ENCODE measurements around the gene TMOD1. TPM values are rescaled to one million over a fixed set of nuclear protein-coding genes. Genes with fewer than 3 reads are reported as not detected.

Gene TMOD1
- total RNA-seq, 2 experiments from 2014 or later, result not detected

DNA sequence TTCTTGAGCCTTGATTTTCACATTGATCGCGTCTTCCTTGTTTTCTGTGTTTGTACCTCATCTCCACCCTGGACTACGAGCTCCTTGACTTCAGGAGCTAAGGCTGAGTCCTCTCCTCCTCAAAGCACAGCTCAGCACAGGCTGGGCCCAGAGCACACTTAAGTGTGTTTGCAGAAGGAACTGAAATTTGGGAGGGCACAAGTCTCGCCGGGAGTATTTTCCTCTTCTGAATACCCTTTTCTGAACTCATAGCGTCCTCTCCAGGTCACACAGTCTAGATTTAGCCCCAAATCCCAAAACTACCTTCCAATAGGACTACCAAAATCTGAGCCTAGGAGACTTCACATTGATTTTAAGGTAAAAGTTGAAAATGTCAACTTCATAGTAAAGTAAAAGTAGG is 90.1 kb downstream of the TMOD1 start:
- H3K27ac ChIP-seq (ENCODE audit: low read depth, low read length, poor library complexity, severe bottlenecking), result no peak overlapping the region
- no peaks in the 10 kb centered on the region for H3K9me3 ChIP-seq (ENCODE audit: low read length)
- DNase-seq (ENCODE audit: low spot score), result no peak
- H3K79me2 ChIP-seq (ENCODE audit: insufficient read depth, low read depth, low read length), result no peaks in the 10 kb centered on the region
- H2AFZ ChIP-seq (ENCODE audit: low read length), result no peak overlapping the region
- ChIA-PET POLR2A (no interaction called here), CTCF (ENCODE audit: unreplicated experiment) (no interaction called here)
- H3K4me2 ChIP-seq (ENCODE audit: low read length), result no peak overlapping the region
- H4K20me1 ChIP-seq (ENCODE audit: insufficient read depth, low read length), result no peaks in the 10 kb centered on the region
- TF ChIP-seq, protein P1, sequence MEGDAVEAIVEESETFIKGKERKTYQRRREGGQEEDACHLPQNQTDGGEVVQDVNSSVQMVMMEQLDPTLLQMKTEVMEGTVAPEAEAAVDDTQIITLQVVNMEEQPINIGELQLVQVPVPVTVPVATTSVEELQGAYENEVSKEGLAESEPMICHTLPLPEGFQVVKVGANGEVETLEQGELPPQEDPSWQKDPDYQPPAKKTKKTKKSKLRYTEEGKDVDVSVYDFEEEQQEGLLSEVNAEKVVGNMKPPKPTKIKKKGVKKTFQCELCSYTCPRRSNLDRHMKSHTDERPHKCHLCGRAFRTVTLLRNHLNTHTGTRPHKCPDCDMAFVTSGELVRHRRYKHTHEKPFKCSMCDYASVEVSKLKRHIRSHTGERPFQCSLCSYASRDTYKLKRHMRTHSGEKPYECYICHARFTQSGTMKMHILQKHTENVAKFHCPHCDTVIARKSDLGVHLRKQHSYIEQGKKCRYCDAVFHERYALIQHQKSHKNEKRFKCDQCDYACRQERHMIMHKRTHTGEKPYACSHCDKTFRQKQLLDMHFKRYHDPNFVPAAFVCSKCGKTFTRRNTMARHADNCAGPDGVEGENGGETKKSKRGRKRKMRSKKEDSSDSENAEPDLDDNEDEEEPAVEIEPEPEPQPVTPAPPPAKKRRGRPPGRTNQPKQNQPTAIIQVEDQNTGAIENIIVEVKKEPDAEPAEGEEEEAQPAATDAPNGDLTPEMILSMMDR (conservative IDR thresholded peaks at IDR 0.05; ENCODE audit: low read length), result no peak
- no peaks in the 10 kb centered on the region for H3K36me3 ChIP-seq (ENCODE audit: insufficient read depth, low read length)
- peaks cover 4% of the 10 kb centered on the region for H3K4me1 ChIP-seq (ENCODE audit: insufficient read depth, low read length, poor library complexity, severe bottlenecking)
- no peaks in the 10 kb centered on the region for H3K9me2 ChIP-seq (ENCODE audit: insufficient read depth, low read length)
- no TSS peak for BruUV-seq (replicated peaks)
- intact Hi-C loops (cut with micrococcal nuclease; ENCODE audit: unreplicated experiment), result no loop called here
- no peak overlapping the region for H3K4me3 ChIP-seq (ENCODE audit: low read depth, low read length, poor library complexity, severe bottlenecking)

DNA sequence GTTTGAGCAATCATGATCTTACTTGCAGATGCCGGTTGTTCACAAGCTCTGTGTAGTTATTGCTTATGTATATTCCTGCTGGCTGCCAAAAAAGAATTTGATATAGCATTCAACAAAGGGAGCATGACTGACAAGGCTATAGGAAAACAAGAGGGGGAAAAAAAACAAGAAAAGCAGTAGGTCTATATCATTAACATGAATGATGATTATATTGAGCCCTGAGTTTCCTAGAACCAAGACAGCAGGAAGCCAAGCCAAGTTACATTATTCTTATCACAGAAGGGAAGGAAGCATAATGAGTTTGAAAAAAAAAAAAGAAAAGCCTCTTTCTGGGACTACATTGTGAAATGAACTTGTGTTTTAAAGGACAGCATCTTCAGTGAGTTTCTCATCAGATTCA is 90.7 kb downstream of the TMOD1 start:
- TF ChIP-seq EZH2phosphoT487 (IDR thresholded peaks at IDR 0.05; ENCODE audit: borderline replicate concordance, low read depth, low read length), result no peak
- TF ChIP-seq, protein P1 (conservative IDR thresholded peaks at IDR 0.05; ENCODE audit: low read length), result no peak
- H2AFZ ChIP-seq (ENCODE audit: low read length), result no peak overlapping the region
- no peaks in the 10 kb centered on the region for H3K36me3 ChIP-seq (ENCODE audit: insufficient read depth, low read length)
- no peaks in the 10 kb centered on the region for H3K79me2 ChIP-seq (ENCODE audit: insufficient read depth, low read depth, low read length)
- no peaks in the 10 kb centered on the region for H3K9me2 ChIP-seq (ENCODE audit: insufficient read depth, low read length)
- H3K4me3 ChIP-seq (ENCODE audit: low read depth, low read length, poor library complexity, severe bottlenecking), result no peak overlapping the region
- no peaks in the 10 kb centered on the region for H3K9me3 ChIP-seq (ENCODE audit: low read length)
- H3K4me1 ChIP-seq (ENCODE audit: insufficient read depth, low read length, poor library complexity, severe bottlenecking), result peaks cover 4% of the 10 kb centered on the region
- DNase-seq (ENCODE audit: low spot score), result no peak
- no peak overlapping the region for H3K4me2 ChIP-seq (ENCODE audit: low read length)
- intact Hi-C loops (cut with micrococcal nuclease; ENCODE audit: unreplicated experiment), result no loop called here
- POLR2A ChIA-PET, result no interaction called here
- no peak overlapping the region for H3K27ac ChIP-seq (ENCODE audit: low read depth, low read length, poor library complexity, severe bottlenecking)
- CTCF ChIA-PET (ENCODE audit: unreplicated experiment), result no interaction called here
- no TSS peak for BruUV-seq (replicated peaks)
- no peaks in the 10 kb centered on the region for H4K20me1 ChIP-seq (ENCODE audit: insufficient read depth, low read length)

DNA sequence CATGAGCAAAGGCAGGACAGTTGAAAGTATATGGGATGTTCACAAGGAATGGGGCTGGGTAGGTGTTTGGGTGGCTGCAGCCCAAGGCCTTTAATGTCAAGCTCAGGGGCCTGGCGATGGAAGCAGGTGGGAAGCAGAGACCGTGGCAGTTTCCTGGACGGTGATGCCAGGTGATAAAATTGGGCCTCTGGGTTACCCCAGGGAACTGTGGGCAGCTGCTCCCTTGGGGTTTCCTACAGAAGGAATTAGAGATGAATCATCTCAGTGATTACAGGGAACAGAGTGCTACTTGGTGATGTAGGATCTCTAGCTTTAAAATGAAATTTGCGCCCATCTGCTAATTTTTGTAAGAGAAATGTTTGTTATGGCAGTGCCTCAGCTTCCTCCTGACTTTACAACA is 92.5 kb downstream of the TMOD1 start:
- ChIA-PET POLR2A (no interaction called here), CTCF (ENCODE audit: unreplicated experiment) (no interaction called here)
- Histone ChIP-seq H3K4me1 (ENCODE audit: insufficient read depth, low read length, poor library complexity, severe bottlenecking) (peaks cover 8% of the 10 kb centered on the region), H3K27ac (ENCODE audit: low read depth, low read length, poor library complexity, severe bottlenecking) (no peak overlapping the region), H2AFZ (ENCODE audit: low read length) (no peak overlapping the region), H3K36me3 (ENCODE audit: insufficient read depth, low read length) (no peaks in the 10 kb centered on the region), H3K79me2 (ENCODE audit: insufficient read depth, low read depth, low read length) (no peaks in the 10 kb centered on the region), H4K20me1 (ENCODE audit: insufficient read depth, low read length) (no peaks in the 10 kb centered on the region), H3K9me3 (ENCODE audit: low read length) (no peaks in the 10 kb centered on the region), H3K9me2 (ENCODE audit: insufficient read depth, low read length) (no peaks in the 10 kb centered on the region), H3K4me3 (ENCODE audit: low read depth, low read length, poor library complexity, severe bottlenecking) (no peak overlapping the region), H3K4me2 (ENCODE audit: low read length) (no peak overlapping the region)
- intact Hi-C loops (cut with micrococcal nuclease; ENCODE audit: unreplicated experiment), result no loop called here
- DNase-seq (ENCODE audit: low spot score), result no peak
- TF ChIP-seq, protein P1 (conservative IDR thresholded peaks at IDR 0.05; ENCODE audit: low read length), result no peak
- no peak for TF ChIP-seq EZH2phosphoT487 (IDR thresholded peaks at IDR 0.05; ENCODE audit: borderline replicate concordance, low read depth, low read length)
- no TSS peak for BruUV-seq (replicated peaks)

All from OCI-LY7 (cell line).